Measurements from ENCODE around the gene DNM3. TPM values are rescaled to one million over a fixed set of nuclear protein-coding genes. Genes with fewer than 3 reads are reported as not detected.

DNM3 gene
- polyA plus RNA-seq, 3 donors: 0.15 TPM; not detected in 2

DNA sequence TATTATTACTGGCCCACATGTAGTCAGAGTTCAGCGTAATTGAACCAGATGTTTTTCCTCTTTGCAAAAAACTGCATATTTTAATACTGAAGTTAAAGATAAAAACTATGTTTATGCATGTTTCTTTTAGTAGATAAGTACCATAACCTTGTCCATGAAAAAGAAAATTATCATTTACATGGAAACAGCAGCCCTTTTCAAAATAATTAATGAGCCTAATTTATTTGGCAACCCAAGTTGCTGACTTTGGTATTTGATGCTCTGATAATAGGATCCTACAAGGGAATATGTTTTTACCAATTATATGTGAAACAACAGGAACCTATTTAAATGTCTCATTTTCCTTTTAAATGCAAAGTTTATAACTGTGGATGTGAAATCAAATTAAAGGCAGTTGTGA is 297.9 kb downstream of the DNM3 start:
- Mint-ChIP-seq H3K4me1 (no peaks in the 10 kb centered on the region), H3K36me3 (no peaks in the 10 kb centered on the region), H3K27ac (no peak overlapping the region), H3K27me3 (ENCODE audit: low read depth in 3 of 3) (no peaks in the 10 kb centered on the region), H3K9me3 (no peaks in the 10 kb centered on the region), H3K4me3 (no peak overlapping the region)
- no peaks in the 10 kb centered on the region for H3K27me3 ChIP-seq (ENCODE audit: control insufficient read depth in 2 of 2, insufficient read depth in 2 of 2, low read length in 2 of 2)
- H3K36me3 ChIP-seq (replicated peaks in 1 of 2; ENCODE audit: control insufficient read depth in 1 of 2, insufficient read depth in 2 of 2, low read length in 2 of 2): no peaks in the 10 kb centered on the region
- no peaks in the 10 kb centered on the region for H3K9me3 ChIP-seq (replicated peaks in 1 of 2; ENCODE audit: control insufficient read depth in 1 of 2, insufficient read depth in 1 of 2, low read length in 2 of 2)
- no peaks in the 10 kb centered on the region for H3K79me2 ChIP-seq (ENCODE audit: insufficient read depth, low read length)
- H3K4me2 ChIP-seq (replicated peaks; ENCODE audit: extremely low read depth, low read length, poor library complexity, severe bottlenecking): no peak overlapping the region
- no peak overlapping the region for H3K4me3 ChIP-seq (replicated peaks in 1 of 3; ENCODE audit: low read depth in 2 of 3, low read length in 3 of 3)
- no peak overlapping the region for H3K9ac ChIP-seq (ENCODE audit: insufficient read depth, low read length, poor library complexity, severe bottlenecking)
- H3K4me1 ChIP-seq (ENCODE audit: control insufficient read depth in 1 of 2, insufficient read depth in 2 of 2, low read length in 2 of 2): no peaks in the 10 kb centered on the region
- no peak overlapping the region for H3K27ac ChIP-seq (ENCODE audit: low read depth in 1 of 2, low read length in 2 of 2)
- no CpG with 5 or more reads among the region's 1 CpG for WGBS (ENCODE audit: insufficient coverage)
- intact Hi-C loops (cut with micrococcal nuclease): no loop called here
- H2AFZ ChIP-seq (ENCODE audit: insufficient read depth, low read depth, low read length, poor library complexity, severe bottlenecking): no peak overlapping the region
- H4K20me1 ChIP-seq (ENCODE audit: insufficient read depth, low read length): no peaks in the 10 kb centered on the region
- TF ChIP-seq, protein P1, sequence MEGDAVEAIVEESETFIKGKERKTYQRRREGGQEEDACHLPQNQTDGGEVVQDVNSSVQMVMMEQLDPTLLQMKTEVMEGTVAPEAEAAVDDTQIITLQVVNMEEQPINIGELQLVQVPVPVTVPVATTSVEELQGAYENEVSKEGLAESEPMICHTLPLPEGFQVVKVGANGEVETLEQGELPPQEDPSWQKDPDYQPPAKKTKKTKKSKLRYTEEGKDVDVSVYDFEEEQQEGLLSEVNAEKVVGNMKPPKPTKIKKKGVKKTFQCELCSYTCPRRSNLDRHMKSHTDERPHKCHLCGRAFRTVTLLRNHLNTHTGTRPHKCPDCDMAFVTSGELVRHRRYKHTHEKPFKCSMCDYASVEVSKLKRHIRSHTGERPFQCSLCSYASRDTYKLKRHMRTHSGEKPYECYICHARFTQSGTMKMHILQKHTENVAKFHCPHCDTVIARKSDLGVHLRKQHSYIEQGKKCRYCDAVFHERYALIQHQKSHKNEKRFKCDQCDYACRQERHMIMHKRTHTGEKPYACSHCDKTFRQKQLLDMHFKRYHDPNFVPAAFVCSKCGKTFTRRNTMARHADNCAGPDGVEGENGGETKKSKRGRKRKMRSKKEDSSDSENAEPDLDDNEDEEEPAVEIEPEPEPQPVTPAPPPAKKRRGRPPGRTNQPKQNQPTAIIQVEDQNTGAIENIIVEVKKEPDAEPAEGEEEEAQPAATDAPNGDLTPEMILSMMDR (IDR thresholded peaks at IDR 0.05): no peak
- no peak for DNase-seq

DNA sequence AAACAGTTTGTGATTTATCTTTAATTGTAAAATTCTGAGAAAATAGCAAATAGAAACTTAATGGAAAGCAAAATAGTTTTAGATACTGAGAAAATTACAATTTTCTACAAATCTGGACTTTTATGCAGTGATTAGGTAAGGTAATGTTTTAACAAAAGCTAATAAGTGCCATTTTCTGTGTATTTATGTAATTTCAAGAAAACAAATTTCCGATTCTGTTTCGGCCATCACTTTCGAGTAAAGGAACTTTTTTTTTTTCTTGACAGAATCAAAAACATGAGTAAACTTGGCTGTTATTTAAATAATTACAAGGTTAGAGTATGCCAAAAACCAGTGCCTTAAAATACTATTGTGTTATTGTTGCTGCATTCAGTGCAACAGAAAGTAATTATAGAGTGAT is 298.8 kb downstream of the DNM3 start:
- H3K4me3 ChIP-seq (replicated peaks in 1 of 3; ENCODE audit: low read depth in 2 of 3, low read length in 3 of 3): no peak overlapping the region
- H3K36me3 ChIP-seq (replicated peaks in 1 of 2; ENCODE audit: control insufficient read depth in 1 of 2, insufficient read depth in 2 of 2, low read length in 2 of 2): no peaks in the 10 kb centered on the region
- no peaks in the 10 kb centered on the region for H3K27me3 ChIP-seq (ENCODE audit: control insufficient read depth in 2 of 2, insufficient read depth in 2 of 2, low read length in 2 of 2)
- no peaks in the 10 kb centered on the region for H3K36me3 Mint-ChIP-seq
- no peak overlapping the region for H3K9ac ChIP-seq (ENCODE audit: insufficient read depth, low read length, poor library complexity, severe bottlenecking)
- TF ChIP-seq, protein P1 (IDR thresholded peaks at IDR 0.05): no peak
- DNase-seq: no peak
- H3K4me2 ChIP-seq (replicated peaks; ENCODE audit: extremely low read depth, low read length, poor library complexity, severe bottlenecking): no peak overlapping the region
- H3K27me3 Mint-ChIP-seq (ENCODE audit: low read depth in 3 of 3): no peaks in the 10 kb centered on the region
- H3K27ac Mint-ChIP-seq: no peak overlapping the region
- no peaks in the 10 kb centered on the region for H3K4me1 Mint-ChIP-seq
- intact Hi-C loops (cut with micrococcal nuclease): no loop called here
- H3K79me2 ChIP-seq (ENCODE audit: insufficient read depth, low read length): no peaks in the 10 kb centered on the region
- H2AFZ ChIP-seq (ENCODE audit: insufficient read depth, low read depth, low read length, poor library complexity, severe bottlenecking): no peak overlapping the region
- no peaks in the 10 kb centered on the region for H3K9me3 ChIP-seq (replicated peaks in 1 of 2; ENCODE audit: control insufficient read depth in 1 of 2, insufficient read depth in 1 of 2, low read length in 2 of 2)
- no peaks in the 10 kb centered on the region for H4K20me1 ChIP-seq (ENCODE audit: insufficient read depth, low read length)
- no peak overlapping the region for H3K4me3 Mint-ChIP-seq
- H3K4me1 ChIP-seq (ENCODE audit: control insufficient read depth in 1 of 2, insufficient read depth in 2 of 2, low read length in 2 of 2): no peaks in the 10 kb centered on the region
- H3K27ac ChIP-seq (ENCODE audit: low read depth in 1 of 2, low read length in 2 of 2): no peak overlapping the region
- no CpG with 5 or more reads among the region's 3 CpGs for WGBS (ENCODE audit: insufficient coverage)
- no peaks in the 10 kb centered on the region for H3K9me3 Mint-ChIP-seq
